GM12875 (cell line): Measurements from ENCODE around the gene NTNG1.
A peak's percentile ranks its signal among the peaks of the same experiment; 100 is the strongest.

Experiments used
- H3K4me3 ChIP-seq: one replicate; pipeline ENCODE4 v1.5.1; 2011; ENCODE audit warnings: low read depth, low read length, control low read depth
- TF ChIP-seq, protein P1 (sequence below): IDR thresholded peaks from 2 replicates; pipeline ENCODE4 v1.5.1; 2011; ENCODE audit warnings: low read depth, mild to moderate bottlenecking, control low read depth, inconsistent platforms, low read length, moderate library complexity, borderline replicate concordance; ENCODE audit not compliant: insufficient read depth

Gene NTNG1

DNA sequence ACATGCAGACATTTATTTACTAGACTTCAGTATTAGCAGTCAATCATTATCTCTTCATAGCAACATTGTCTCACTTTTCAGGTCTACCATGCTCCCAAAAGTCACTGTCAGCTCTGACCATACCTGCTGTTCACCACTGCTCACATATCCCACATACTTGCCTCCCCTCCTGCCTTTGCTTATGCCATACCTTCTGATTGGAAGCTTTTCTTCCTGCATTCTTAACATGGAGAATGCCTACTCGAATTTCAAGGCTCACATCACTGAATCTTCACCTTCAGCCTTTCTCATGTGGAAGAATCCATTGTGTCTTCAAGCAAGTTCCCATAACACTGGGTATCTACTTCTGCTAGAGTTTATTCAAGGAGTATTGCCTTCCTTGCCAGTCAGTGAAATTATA, 135.4 kb downstream of the NTNG1 start:
- H3K4me3 ChIP-seq = no peak overlapping the region
- TF ChIP-seq, protein P1, sequence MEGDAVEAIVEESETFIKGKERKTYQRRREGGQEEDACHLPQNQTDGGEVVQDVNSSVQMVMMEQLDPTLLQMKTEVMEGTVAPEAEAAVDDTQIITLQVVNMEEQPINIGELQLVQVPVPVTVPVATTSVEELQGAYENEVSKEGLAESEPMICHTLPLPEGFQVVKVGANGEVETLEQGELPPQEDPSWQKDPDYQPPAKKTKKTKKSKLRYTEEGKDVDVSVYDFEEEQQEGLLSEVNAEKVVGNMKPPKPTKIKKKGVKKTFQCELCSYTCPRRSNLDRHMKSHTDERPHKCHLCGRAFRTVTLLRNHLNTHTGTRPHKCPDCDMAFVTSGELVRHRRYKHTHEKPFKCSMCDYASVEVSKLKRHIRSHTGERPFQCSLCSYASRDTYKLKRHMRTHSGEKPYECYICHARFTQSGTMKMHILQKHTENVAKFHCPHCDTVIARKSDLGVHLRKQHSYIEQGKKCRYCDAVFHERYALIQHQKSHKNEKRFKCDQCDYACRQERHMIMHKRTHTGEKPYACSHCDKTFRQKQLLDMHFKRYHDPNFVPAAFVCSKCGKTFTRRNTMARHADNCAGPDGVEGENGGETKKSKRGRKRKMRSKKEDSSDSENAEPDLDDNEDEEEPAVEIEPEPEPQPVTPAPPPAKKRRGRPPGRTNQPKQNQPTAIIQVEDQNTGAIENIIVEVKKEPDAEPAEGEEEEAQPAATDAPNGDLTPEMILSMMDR = no peak

DNA sequence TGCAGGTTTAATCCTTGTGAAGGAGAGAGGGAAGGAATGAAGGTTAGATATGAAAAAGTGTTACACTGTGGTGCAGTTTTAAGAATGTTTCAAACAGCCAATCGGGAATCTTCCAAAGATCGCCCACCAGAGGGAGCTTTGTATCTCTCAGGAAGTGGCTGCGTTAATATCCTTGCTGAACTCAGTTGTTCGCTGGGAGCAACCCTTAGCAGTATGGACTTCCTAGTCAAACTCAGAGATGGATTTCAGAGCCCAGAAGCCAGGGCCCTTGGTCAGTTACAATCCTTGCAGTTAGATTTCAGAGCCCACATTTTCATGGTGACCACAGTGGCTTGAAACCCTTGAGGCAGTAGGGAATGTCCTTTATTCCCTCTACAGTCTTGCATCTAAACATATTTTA, 136.2 kb downstream of the NTNG1 start:
- H3K4me3 ChIP-seq = no peak overlapping the region
- TF ChIP-seq, protein P1 = peak; percentile 42; the same call in 1 of the 2 replicates

DNA sequence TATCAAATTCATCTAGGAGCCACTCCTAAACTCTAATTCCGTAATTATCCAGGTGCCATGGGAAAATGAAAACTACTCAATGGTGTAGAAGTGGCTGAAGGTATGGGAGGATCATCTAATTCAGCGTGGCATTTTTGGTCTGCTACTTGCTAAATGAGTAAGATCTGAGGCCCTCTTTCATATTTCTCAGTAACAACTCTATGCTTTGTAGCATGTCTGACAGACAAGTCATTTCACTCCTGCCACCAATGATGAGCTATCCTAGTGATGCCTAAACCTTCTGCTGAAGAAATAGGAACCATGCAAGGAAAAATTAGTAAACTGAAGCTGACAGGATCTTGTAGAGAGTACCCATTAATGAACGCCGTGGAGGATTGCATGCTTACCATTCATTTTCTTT, 145.3 kb downstream of the NTNG1 start:
- H3K4me3 ChIP-seq = no peak overlapping the region
- TF ChIP-seq, protein P1 = no peak

DNA sequence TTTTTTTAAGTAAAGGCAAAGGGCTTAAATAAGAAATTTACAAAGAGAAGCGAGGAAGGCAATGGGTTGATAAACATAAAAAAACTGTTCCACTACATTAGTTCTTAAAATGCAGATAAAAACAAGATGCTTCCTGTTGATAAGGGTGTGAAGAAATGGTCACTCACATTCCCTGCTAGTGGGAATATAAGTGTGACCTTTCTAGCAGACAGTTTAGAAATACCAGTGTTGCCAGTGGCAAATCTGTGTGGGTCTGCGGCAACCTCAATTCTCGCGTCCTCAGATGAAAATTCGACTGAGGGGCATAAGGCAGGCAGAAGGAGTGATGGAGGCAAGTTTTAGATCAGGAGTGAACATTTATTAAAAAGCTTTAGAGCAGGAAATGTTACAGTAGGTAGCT, 151.1 kb downstream of the NTNG1 start:
- H3K4me3 ChIP-seq = no peak overlapping the region
- TF ChIP-seq, protein P1 = no peak

DNA sequence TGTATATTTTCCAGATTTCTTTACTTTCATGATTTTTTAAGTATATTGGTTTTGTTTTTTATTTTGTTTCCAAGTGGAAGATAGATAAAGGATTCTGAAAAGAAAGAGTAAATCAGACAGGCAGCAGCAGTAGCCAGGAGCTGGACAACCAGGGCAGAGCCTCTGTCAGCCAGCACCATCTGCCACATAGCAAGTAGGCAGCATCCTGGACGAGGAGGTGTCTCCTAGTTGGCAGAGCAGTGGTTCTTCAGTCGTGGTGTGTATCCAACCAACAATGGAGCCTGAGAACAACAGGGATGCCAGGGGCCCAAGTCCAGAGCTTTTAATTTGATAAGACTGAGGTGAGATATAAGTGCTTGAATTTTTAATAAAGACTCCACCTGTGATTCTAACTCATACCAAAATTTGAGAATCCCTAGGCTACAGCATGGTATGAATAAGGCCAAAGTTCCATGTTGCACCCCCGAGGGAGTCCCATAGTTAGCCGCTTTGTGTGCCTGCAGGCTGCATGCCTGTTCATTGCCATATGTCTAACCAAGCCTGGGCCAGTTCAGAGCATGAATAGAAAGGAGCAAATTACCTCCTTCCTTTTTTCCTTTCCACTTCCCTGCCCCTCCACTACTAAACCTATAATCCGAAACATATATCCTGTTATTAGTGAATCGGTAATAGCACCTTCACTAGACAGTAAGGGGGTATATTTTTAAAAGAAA, 153.2 kb downstream of the NTNG1 start:
- TF ChIP-seq, protein P1 = no peak
- no peak overlapping the region for H3K4me3 ChIP-seq

DNA sequence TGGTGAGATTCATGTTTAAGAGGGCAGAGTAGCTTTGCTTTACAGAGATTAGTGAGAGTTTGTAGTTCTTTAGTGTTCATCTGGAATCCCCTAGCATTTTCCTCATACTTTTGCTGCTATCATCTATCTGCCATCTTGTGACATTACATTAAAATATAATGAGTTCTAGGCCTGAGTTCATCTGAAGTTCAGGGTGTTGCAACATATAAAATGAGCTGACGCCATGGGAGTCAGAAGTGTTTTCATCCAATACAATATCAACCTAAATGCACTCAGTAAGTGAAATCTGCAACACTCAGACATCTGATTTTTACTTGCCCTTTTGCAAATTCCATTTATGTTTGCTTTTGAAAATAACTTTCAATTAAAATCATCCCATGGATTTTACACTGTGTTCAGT, 153.8 kb downstream of the NTNG1 start:
- TF ChIP-seq, protein P1 = no peak
- no peak overlapping the region for H3K4me3 ChIP-seq

DNA sequence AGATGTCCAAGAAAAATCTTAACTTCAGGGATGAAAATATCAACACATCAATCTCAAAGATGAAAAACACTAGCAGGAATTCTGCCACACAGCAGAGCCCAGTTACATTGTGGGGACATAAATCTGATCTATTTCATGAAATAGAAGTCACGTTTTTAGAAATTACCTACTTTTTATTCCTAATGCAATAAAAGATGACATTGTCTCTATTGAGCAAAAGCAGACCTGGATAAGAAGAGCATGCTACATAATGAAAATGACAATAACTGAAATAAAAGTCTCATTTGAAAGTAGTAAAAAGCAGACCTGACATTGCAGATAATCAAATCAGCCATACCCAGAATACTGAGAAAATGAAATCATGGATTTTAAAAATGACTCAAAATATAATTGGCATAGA, 156.8 kb downstream of the NTNG1 start:
- TF ChIP-seq, protein P1 = no peak
- no peak overlapping the region for H3K4me3 ChIP-seq
